ENCODE measurements around the gene LIN28A.

DNA sequence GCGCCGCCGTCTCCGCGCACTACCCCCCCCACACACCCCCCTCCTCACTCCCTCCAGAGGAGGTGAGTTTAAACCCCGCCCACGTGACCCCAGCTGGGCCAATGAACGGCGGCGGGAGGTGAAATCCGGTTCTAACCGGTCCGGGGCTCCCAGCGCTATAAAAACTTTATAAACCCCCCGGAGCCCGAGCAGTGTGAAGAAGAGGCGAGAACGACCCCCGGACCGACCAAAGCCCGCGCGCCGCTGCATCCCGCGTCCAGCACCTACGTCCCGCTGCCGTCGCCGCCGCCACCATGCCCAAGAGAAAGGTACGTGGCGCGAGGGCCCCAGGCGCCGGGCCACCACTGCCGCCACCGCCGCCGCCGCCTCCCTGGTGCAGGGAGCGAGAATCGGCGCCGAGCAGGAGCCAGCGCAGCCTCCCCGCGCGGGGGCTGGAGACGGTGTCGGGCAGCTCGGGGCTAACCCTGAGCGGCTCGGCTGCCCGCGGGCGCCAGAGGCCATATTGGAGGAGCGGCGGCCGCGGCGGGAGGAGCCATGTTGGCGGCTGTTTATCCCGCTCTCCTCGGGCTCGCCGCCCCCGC, 61.8 kb downstream of the LIN28A start, which contains the start of gene HMGN2:
- TF ChIP-seq POLR2AphosphoS5 (IDR thresholded peaks at IDR 0.05) (peak; percentile 42 to 73 (median 62)), EP300 (IDR thresholded peaks at IDR 0.05) (no peak), POLR2A (IDR thresholded peaks at IDR 0.05) (peak; percentile 28 to 43)
- TF ChIP-seq, protein P1, sequence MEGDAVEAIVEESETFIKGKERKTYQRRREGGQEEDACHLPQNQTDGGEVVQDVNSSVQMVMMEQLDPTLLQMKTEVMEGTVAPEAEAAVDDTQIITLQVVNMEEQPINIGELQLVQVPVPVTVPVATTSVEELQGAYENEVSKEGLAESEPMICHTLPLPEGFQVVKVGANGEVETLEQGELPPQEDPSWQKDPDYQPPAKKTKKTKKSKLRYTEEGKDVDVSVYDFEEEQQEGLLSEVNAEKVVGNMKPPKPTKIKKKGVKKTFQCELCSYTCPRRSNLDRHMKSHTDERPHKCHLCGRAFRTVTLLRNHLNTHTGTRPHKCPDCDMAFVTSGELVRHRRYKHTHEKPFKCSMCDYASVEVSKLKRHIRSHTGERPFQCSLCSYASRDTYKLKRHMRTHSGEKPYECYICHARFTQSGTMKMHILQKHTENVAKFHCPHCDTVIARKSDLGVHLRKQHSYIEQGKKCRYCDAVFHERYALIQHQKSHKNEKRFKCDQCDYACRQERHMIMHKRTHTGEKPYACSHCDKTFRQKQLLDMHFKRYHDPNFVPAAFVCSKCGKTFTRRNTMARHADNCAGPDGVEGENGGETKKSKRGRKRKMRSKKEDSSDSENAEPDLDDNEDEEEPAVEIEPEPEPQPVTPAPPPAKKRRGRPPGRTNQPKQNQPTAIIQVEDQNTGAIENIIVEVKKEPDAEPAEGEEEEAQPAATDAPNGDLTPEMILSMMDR (IDR thresholded peaks at IDR 0.05) = no peak

All from sigmoid colon (tissue), 4 donors.